ENCODE results near the gene RFX5.

GRCh38 chr1:151309811-151310323, 37.2 kb downstream of the RFX5 start:
- TF ChIP-seq ZNF274 (IDR thresholded peaks at IDR 0.05; ENCODE audit: low read depth, low read length) (no peak), YY1 (IDR thresholded peaks at IDR 0.05; ENCODE audit: insufficient read depth, insufficient read length) (no peak)
